Stimulated activated CD8-positive, alpha-beta memory T cell treated with anti-CD3 and anti-CD28 coated beads, Interleukin-7, amount 100 ng/mL, for 1 hour (primary cell): ENCODE measurements around the gene ZCCHC9.

Experiments
- DNase-seq, 2 donors: peaks; one replicate each; pipeline ENCODE4 v3.0.0-alpha.2; 2020; ENCODE audit warnings: low read depth in 2 of 2

The ZCCHC9 gene

DNA sequence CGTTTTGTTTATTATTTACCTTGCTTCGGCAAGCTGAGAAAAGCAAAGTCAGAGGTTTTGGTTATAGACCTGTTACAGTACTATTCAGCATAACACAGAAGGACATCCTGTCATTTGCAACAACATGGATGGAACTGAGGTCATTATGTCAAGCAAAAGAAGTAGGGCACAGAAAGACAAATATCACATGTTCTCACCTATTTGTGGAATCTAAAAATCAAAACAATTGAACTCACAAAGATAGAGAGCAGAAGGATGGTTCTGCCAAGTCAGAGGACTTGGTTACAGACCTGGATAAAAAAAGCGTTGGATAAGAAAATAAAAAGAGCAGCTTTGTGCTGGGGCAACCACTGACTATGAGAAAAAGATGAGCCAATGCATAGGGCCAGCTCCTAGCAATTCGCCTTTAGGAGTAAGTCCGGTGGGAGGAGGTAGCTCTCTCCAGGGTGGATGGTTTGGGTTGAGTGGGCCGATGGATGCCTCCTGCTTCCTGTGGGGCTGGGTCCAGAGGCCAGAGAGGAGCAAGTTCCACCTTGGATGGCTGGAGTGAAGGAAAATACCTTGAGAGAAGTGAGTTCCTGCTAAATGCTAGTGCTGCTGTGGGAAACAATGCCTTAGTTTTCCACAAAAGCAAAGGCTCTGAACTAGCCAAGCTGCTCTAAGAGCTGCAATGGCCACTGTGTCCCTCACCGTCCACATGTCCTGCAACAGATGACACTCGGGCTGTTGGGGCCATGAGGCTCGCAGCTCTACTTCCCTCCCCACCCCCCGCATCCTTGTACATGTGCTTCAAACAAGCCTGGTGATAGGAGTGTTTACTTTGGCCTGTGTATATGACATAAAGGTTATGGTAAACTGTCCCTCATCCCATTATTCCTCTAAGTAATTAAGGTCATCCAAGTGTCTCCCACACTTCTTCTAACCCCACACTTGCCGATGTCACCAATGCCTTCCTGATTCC lies 54.2 kb downstream of the ZCCHC9 start:
- DNase-seq, result no peak

DNA sequence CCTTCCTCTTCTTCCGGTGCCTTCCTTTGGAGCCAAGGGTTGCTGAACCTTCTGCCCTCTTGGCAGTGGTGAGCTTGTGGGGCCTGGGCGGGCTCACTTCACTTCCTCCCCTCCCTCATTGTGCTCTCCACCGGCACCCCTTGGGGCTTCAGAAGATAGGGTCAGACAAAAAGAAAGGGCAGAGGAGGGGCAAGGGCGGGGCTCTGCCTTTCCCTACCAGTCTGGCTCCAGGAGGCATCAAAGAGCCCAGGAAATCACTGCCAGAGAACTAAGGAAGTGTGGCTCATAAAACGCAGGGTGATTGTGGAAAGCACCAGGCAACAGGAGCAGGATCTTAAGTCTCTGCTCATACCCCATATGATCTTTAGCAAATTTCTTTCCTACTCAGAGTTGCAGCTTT lies 57.7 kb downstream of the ZCCHC9 start:
- no peak for DNase-seq

DNA sequence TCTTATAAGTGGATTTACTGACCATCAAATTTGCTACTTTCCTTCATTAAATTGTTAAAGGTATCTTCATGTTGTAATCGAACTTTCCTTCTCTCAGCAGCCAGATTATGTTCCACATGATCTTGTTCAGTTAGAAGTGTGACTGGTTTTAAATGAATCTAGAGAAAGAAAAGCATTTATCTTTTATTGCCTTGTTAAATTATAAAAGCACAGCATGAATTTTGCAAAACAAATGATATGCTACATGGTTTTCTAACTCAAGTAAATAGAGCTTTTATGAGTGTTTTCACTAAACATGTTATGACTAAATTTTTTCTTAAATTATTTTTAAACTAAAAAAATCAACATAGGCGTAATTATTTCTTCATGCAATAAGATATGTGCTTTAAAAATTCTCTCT lies 58.5 kb downstream of the ZCCHC9 start:
- DNase-seq, result no peak

DNA sequence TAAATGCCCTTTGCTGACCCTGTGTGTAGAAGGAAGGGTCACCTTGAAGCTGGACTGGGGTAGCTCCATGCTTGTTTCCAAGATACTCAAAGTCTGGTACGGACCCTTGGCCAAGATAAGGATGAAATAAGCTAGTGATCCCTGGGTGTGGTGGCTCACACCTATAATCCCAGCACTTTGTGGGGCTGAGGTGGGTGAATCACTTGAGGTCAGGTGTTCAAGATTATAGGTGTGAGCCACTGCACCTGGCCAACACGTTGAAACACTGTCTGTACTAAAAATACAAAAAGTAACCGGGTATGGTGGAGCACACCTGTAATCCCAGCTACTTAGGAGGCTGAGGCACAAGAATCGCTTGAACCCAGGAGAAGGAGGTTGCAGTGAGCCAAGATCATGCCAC lies 59.3 kb downstream of the ZCCHC9 start:
- DNase-seq, result no peak

DNA sequence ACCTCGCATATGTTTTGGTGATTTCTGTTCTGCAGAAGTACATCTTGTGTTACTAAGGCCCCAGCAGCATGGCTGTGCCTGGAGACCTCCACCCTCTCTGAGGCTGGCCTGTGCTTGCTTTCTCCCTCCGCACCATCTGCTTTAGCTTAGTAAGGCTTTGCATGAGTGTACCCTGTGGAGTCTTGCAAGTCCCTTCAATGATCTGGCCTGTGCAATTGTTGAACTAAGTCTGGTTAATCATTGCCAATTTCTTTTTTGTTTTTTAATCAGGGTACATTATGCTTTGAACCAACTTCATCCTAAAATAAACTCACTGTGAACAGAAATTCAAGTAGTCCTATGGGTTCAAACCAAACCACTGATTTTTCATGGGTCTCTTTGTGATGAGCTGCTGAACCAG lies 60.2 kb downstream of the ZCCHC9 start:
- no peak for DNase-seq
